ENCODE measurements around the gene BMPR1A.

DNA sequence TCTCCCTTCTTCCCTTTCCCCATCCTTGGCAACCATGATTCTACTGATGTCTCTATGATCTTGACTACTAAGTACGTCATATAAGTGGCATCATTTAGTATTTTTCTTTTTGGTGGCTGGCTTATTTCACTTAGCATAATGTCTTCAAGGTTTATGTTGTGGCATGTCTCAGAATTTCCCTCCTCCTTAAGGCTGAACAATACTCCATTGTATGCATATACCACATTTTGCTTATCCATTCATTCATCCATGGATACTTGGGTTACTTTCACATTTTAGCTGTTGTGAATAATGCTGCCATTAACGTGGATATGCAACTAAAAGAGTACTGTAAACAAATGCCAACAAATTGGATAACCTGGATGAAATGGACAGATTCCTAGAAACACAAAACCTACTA lies 60.8 kb downstream of the BMPR1A start:
- TF ChIP-seq CTCF (conservative IDR thresholded peaks at IDR 0.05; ENCODE audit: low read depth in 2 of 2) (no peak), POLR2AphosphoS5 (IDR thresholded peaks at IDR 0.05; ENCODE audit: low read depth) (no peak), ZNF114 (CRISPR knock-in tag; IDR thresholded peaks at IDR 0.05) (no peak), EZH2phosphoT487 (IDR thresholded peaks at IDR 0.05; ENCODE audit: unreplicated experiment) (no peak), EZH2 (IDR thresholded peaks at IDR 0.05; ENCODE audit: low read depth, unreplicated experiment) (no peak), JUNB (IDR thresholded peaks at IDR 0.05; ENCODE audit: unreplicated experiment) (no peak), CREB1 (CRISPR knock-in tag; IDR thresholded peaks at IDR 0.05; ENCODE audit: low read depth) (no peak), ZNF331 (CRISPR knock-in tag; IDR thresholded peaks at IDR 0.05; ENCODE audit: low read depth) (no peak), NANOG (IDR thresholded peaks at IDR 0.05; ENCODE audit: borderline replicate concordance) (no peak), ZNF462 (CRISPR knock-in tag; IDR thresholded peaks at IDR 0.05) (no peak), STAT1 (IDR thresholded peaks at IDR 0.05; ENCODE audit: unreplicated experiment) (no peak)
- TF ChIP-seq, protein P1, sequence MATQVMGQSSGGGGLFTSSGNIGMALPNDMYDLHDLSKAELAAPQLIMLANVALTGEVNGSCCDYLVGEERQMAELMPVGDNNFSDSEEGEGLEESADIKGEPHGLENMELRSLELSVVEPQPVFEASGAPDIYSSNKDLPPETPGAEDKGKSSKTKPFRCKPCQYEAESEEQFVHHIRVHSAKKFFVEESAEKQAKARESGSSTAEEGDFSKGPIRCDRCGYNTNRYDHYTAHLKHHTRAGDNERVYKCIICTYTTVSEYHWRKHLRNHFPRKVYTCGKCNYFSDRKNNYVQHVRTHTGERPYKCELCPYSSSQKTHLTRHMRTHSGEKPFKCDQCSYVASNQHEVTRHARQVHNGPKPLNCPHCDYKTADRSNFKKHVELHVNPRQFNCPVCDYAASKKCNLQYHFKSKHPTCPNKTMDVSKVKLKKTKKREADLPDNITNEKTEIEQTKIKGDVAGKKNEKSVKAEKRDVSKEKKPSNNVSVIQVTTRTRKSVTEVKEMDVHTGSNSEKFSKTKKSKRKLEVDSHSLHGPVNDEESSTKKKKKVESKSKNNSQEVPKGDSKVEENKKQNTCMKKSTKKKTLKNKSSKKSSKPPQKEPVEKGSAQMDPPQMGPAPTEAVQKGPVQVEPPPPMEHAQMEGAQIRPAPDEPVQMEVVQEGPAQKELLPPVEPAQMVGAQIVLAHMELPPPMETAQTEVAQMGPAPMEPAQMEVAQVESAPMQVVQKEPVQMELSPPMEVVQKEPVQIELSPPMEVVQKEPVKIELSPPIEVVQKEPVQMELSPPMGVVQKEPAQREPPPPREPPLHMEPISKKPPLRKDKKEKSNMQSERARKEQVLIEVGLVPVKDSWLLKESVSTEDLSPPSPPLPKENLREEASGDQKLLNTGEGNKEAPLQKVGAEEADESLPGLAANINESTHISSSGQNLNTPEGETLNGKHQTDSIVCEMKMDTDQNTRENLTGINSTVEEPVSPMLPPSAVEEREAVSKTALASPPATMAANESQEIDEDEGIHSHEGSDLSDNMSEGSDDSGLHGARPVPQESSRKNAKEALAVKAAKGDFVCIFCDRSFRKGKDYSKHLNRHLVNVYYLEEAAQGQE (IDR thresholded peaks at IDR 0.05; ENCODE audit: unreplicated experiment) = no peak
- TF ChIP-seq, protein P2, sequence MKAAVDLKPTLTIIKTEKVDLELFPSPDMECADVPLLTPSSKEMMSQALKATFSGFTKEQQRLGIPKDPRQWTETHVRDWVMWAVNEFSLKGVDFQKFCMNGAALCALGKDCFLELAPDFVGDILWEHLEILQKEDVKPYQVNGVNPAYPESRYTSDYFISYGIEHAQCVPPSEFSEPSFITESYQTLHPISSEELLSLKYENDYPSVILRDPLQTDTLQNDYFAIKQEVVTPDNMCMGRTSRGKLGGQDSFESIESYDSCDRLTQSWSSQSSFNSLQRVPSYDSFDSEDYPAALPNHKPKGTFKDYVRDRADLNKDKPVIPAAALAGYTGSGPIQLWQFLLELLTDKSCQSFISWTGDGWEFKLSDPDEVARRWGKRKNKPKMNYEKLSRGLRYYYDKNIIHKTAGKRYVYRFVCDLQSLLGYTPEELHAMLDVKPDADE (IDR thresholded peaks at IDR 0.05) = no peak
